PFSK-1 (cell line): Measurements from ENCODE around the gene RTN4RL2.

Source experiments
- FOXP2 ChIP-seq: optimal IDR thresholded peaks from 2 replicates; pipeline ENCODE3; 2011; ENCODE audit warnings: borderline replicate concordance, control low read depth, inconsistent platforms; ENCODE audit not compliant: insufficient read depth; ENCODE audit errors: extremely low read length, extremely low read depth
- POLR2AphosphoS5 ChIP-seq: IDR thresholded peaks from 2 replicates; pipeline ENCODE4 v1.6.1; 2012; ENCODE audit warnings: low read depth, mild to moderate bottlenecking, control low read depth, low read length, moderate library complexity
- SIN3A ChIP-seq: IDR thresholded peaks from 2 replicates; pipeline ENCODE4 v1.6.1; 2012; ENCODE audit warnings: mild to moderate bottlenecking, low read length, moderate library complexity, borderline replicate concordance; ENCODE audit not compliant: insufficient read depth
- TAF1 ChIP-seq: IDR thresholded peaks from 2 replicates; pipeline ENCODE4 v1.6.1; 2012; ENCODE audit warnings: low read length, control low read depth, borderline replicate concordance; ENCODE audit not compliant: insufficient read depth
- TF ChIP-seq, protein P1 (sequence below), 2 experiments: IDR thresholded peaks; 2 replicates each; pipeline versions ENCODE4 v1.6.1 to v1.8.0; 2011 to 2012; ENCODE audit warnings: low read depth in 2 of 2, low read length in 2 of 2, control low read depth in 1 of 2, inconsistent platforms in 1 of 2, mild to moderate bottlenecking in 1 of 2, moderate library complexity in 1 of 2; ENCODE audit not compliant: insufficient read depth in 1 of 2

RTN4RL2 gene

DNA sequence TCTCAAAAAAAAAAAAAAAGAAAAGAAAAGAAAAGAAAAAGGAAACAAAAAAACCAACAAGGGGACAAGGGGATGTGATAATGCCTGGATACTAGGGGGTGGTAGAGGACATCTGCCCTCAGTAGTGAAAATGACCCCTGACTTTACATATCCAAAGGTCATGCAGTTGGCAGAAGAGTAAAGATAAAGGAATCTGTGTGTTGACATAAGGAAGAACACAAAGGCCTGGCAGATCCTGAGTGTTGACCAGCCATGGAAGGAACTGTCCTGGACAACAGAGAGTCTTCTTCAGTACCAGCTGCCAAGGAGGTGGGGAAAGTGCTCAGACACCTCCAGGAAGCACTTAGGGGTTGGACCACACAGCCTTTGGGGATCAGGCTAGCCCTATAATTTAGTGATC is 42.5 kb downstream of the RTN4RL2 start:
- TF ChIP-seq FOXP2, result no peak
- TF ChIP-seq POLR2AphosphoS5, result no peak
- TF ChIP-seq, protein P1, sequence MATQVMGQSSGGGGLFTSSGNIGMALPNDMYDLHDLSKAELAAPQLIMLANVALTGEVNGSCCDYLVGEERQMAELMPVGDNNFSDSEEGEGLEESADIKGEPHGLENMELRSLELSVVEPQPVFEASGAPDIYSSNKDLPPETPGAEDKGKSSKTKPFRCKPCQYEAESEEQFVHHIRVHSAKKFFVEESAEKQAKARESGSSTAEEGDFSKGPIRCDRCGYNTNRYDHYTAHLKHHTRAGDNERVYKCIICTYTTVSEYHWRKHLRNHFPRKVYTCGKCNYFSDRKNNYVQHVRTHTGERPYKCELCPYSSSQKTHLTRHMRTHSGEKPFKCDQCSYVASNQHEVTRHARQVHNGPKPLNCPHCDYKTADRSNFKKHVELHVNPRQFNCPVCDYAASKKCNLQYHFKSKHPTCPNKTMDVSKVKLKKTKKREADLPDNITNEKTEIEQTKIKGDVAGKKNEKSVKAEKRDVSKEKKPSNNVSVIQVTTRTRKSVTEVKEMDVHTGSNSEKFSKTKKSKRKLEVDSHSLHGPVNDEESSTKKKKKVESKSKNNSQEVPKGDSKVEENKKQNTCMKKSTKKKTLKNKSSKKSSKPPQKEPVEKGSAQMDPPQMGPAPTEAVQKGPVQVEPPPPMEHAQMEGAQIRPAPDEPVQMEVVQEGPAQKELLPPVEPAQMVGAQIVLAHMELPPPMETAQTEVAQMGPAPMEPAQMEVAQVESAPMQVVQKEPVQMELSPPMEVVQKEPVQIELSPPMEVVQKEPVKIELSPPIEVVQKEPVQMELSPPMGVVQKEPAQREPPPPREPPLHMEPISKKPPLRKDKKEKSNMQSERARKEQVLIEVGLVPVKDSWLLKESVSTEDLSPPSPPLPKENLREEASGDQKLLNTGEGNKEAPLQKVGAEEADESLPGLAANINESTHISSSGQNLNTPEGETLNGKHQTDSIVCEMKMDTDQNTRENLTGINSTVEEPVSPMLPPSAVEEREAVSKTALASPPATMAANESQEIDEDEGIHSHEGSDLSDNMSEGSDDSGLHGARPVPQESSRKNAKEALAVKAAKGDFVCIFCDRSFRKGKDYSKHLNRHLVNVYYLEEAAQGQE (IDR thresholded peaks at IDR 0.05; ENCODE audit: insufficient read depth in 1 of 2, low read depth in 2 of 2, low read length in 2 of 2), result no peak
- no peak for TF ChIP-seq SIN3A
- no peak for TF ChIP-seq TAF1

DNA sequence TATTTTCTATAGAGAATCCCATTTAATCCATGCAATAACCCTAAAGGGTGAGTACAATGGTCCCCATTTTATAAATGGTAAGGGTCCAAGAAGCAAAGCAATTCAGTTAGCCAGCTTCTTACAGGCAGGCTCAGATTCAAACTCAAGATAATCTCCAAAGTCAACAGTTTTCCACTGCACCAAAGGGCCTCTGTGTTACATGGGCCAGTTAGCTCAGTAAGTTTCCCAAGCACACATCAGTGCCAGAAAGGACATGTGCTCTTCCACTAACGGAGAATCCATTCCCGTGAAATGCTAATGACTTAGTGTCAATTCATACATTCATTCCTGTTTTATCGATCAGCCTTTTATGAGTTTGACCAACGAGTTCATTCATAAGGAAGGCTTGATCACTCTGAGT is 44.2 kb downstream of the RTN4RL2 start:
- TF ChIP-seq, protein P1 (IDR thresholded peaks at IDR 0.05; ENCODE audit: insufficient read depth in 1 of 2, low read depth in 2 of 2, low read length in 2 of 2), result no peak
- no peak for TF ChIP-seq POLR2AphosphoS5
- no peak for TF ChIP-seq FOXP2
- no peak for TF ChIP-seq TAF1
- TF ChIP-seq SIN3A, result no peak

DNA sequence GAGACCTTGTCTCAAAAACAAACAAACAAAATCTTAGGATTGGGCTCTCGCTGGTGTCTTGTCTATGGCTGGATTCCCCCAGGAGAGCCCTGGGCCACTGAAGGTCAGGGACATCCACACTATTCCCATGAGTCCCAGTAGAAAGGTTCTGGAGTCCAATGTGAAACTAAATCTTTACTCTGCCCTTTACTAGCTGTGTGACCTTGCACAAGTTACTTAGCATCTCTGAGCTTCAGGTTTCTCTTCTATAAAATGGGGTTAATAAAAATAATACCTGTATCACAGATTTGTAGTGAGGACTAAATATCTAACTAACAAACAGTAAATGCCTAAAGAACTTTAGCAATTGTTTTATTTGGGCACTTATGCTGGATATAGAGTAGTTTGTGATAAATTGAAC is 46.2 kb downstream of the RTN4RL2 start:
- no peak for TF ChIP-seq SIN3A
- TF ChIP-seq POLR2AphosphoS5, result no peak
- TF ChIP-seq FOXP2, result no peak
- TF ChIP-seq, protein P1 (IDR thresholded peaks at IDR 0.05; ENCODE audit: insufficient read depth in 1 of 2, low read depth in 2 of 2, low read length in 2 of 2), result no peak
- no peak for TF ChIP-seq TAF1

DNA sequence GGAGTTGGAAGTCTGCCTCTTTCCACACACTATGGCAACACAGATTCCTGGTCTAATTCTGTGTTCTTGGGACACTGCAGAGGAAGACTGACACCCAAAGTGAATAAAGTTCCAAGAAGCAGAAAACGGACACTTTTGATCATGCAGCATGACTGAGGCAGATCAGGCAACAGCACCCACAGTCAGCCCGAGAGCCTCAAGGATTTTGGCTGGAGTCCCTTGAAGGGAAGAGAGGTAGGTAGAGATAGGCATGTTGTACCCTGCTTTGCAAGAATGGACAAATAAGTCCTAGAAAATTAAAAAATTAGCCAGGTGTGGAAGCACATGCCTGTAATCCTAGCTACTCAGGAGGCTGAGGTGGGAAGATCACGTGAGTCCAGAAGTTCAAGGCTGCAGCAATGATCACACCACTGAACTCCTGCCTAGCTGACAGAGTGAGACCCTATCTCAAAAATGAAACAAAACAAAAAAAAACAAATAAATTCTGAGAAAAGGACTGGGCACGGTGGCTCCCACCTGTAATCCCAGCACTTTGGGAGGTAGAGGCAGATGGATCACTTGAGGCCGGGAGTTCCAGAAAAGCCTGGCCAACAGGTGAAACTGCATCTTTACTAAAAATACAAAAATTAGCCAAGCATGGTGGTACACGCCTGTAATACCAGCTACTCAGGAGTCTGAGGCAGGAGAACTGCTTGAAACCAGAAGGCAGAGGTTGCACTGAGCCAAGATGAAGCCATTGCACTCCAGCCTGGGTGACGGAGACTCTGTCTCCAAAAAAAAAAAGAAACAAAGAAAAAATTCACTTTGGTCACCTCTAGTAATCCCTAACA is 48.2 kb downstream of the RTN4RL2 start:
- TF ChIP-seq FOXP2, result no peak
- TF ChIP-seq, protein P1 (IDR thresholded peaks at IDR 0.05; ENCODE audit: insufficient read depth in 1 of 2, low read depth in 2 of 2, low read length in 2 of 2), result no peak
- TF ChIP-seq POLR2AphosphoS5, result no peak
- TF ChIP-seq SIN3A, result no peak
- no peak for TF ChIP-seq TAF1
